A549 (cell line): ENCODE data around the gene NR2F1. TPM values are rescaled to one million over a fixed set of nuclear protein-coding genes. Genes with fewer than 3 reads are reported as not detected.
A peak's percentile ranks its signal among the peaks of the same experiment; 100 is the strongest.

Source experiments
- ATAC-seq, 2 experiments: fragments of 200-7000 bp in 1 of 2; fragments of >200 bp in 1 of 2; cut with Nextera tagmentation in 1 of 2; cut with Tn5 transposase in 1 of 2; 3 replicates each; pipeline versions ENCODE4 v1.8.0 to v1.9.1; 2018 to 2020; ENCODE audit warnings: mild to moderate bottlenecking in 1 of 2, moderate library complexity in 1 of 2
- CTCF ChIA-PET: fragments of 300-600 bp; sonication (Branson Sonifier 250); formaldehyde crosslinking; extraction: SDS; loops from one replicate; lab custom pipeline; 2021; ENCODE audit warnings: antibody characterized with exemption, inconsistent platforms; lab: Yijun Ruan, JAX
- POLR2A ChIA-PET: fragments of 350-600 bp; formaldehyde crosslinking; extraction: SDS; loops from one replicate; lab custom pipeline; 2021; ENCODE audit warnings: antibody characterized with exemption, inconsistent platforms; lab: Yijun Ruan, JAX
- DNase-seq, 2 experiments: peaks; one replicate each; pipeline versions ENCODE4 v3.0.0 to v3.0.0-alpha.2; 2011 to 2016; ENCODE audit warnings: low read depth in 1 of 2, low spot score in 1 of 2
- FAIRE-seq: peaks from 2 replicates; lab custom pipeline; 2011; peaks lifted over from hg19 to GRCh38; lab: Jason Lieb, UNC
- H3K27ac ChIP-seq, 2 experiments: fragments of >200 bp; sonication (Bioruptor Twin); formaldehyde crosslinking; 3 replicates each; pipeline ENCODE4 v1.5.1; 2016 to 2017
- H3K4me1 ChIP-seq: fragments of >200 bp; sonication (Bioruptor Twin); formaldehyde crosslinking; 3 replicates; pipeline ENCODE4 v1.6.1; 2016
- H3K4me2 ChIP-seq: fragments of >200 bp; sonication (Bioruptor Twin); formaldehyde crosslinking; 3 replicates; pipeline ENCODE4 v1.6.1; 2016
- H3K4me3 ChIP-seq: fragments of >200 bp; sonication (Bioruptor Twin); formaldehyde crosslinking; 3 replicates; pipeline ENCODE4 v1.5.1; 2016
- H3K9me3 ChIP-seq: fragments of >200 bp; sonication (Bioruptor Twin); formaldehyde crosslinking; 3 replicates; pipeline ENCODE4 v1.6.1; 2016
- CHD4 ChIP-seq: fragments of 200-600 bp; sonication (generic); IDR thresholded peaks from 2 replicates; pipeline ENCODE4 v1.6.1; 2016; ENCODE audit warnings: antibody characterized with exemption, mild to moderate bottlenecking, borderline replicate concordance
- ESRRA ChIP-seq: fragments of 150-350 bp; IDR thresholded peaks from 2 replicates; pipeline ENCODE4 v1.6.1; 2014; ENCODE audit warnings: mild to moderate bottlenecking, low read length, borderline replicate concordance
- FOSL2 ChIP-seq, 2 experiments: fragments of 450-650 bp in 1 of 2; fragments of >200 bp in 1 of 2; sonication (Bioruptor Twin) in 1 of 2; formaldehyde crosslinking; IDR thresholded peaks; 2 replicates each; pipeline versions ENCODE4 v1.5.0 to v1.6.1; 2016 to 2020; ENCODE audit warnings: mild to moderate bottlenecking in 1 of 2, moderate library complexity in 1 of 2
- HDAC2 ChIP-seq: fragments of 200-600 bp; sonication (generic); IDR thresholded peaks from 2 replicates; pipeline ENCODE4 v1.6.1; 2016
- HEYL ChIP-seq: fragments of 250-450 bp; sonication (Bioruptor Pico); IDR thresholded peaks from 2 replicates; pipeline ENCODE4 v1.8.0; 2021; ENCODE audit warnings: mild to moderate bottlenecking, moderate library complexity
- JUN ChIP-seq, 2 experiments: fragments of >200 bp; sonication (Bioruptor Twin); formaldehyde crosslinking; IDR thresholded peaks; 2 replicates in 1 of 2; 3 replicates in 1 of 2; pipeline ENCODE4 v1.6.1; 2016 to 2017
- MAFK ChIP-seq: fragments of 450-650 bp; IDR thresholded peaks from 2 replicates; pipeline ENCODE4 v1.6.1; 2014; ENCODE audit not compliant: partially characterized antibody
- MAZ ChIP-seq: fragments of 150-350 bp; IDR thresholded peaks from 2 replicates; pipeline ENCODE4 v1.6.1; 2014; ENCODE audit warnings: antibody characterized with exemption, low read depth, low read length, borderline replicate concordance
- MYC ChIP-seq: IDR thresholded peaks from 2 replicates; pipeline ENCODE4 v1.6.1; 2012; ENCODE audit warnings: mild to moderate bottlenecking, inconsistent platforms, low read length, improper control_type of control experiment, borderline replicate concordance
- NR3C1 ChIP-seq: fragments of >200 bp; sonication (Bioruptor Twin); formaldehyde crosslinking; IDR thresholded peaks from 3 replicates; pipeline ENCODE4 v1.6.1; 2017
- PHF8 ChIP-seq: fragments of 200-600 bp; sonication (generic); IDR thresholded peaks from 2 replicates; pipeline ENCODE4 v1.6.1; 2016; ENCODE audit warnings: low read depth, mild to moderate bottlenecking, antibody characterized with exemption, moderate library complexity, borderline replicate concordance
- POLR2A ChIP-seq: IDR thresholded peaks from 2 replicates; pipeline ENCODE4 v1.6.1; 2012; ENCODE audit warnings: mild to moderate bottlenecking, low read length
- RAD21 ChIP-seq, 2 experiments: fragments of >200 bp in 1 of 2; sonication (Bioruptor Twin) in 1 of 2; formaldehyde crosslinking in 1 of 2; IDR thresholded peaks in 1 of 2; conservative IDR thresholded peaks in 1 of 2; 2 replicates in 1 of 2; 3 replicates in 1 of 2; pipeline ENCODE4 v1.6.1; 2012 to 2018; ENCODE audit warnings: inconsistent platforms in 1 of 2
- RCOR1 ChIP-seq: fragments of 150-350 bp; IDR thresholded peaks from 2 replicates; pipeline ENCODE4 v1.6.1; 2014; ENCODE audit warnings: antibody characterized with exemption, low read length, low read depth
- RFX5 ChIP-seq: fragments of 450-650 bp; IDR thresholded peaks from 2 replicates; pipeline ENCODE4 v1.7.1; 2014; ENCODE audit warnings: antibody characterized with exemption, mild to moderate bottlenecking, moderate library complexity
- RNF2 ChIP-seq: fragments of 200-600 bp; sonication (generic); IDR thresholded peaks from 2 replicates; pipeline ENCODE4 v1.6.1; 2016; ENCODE audit warnings: low read depth, mild to moderate bottlenecking, antibody characterized with exemption, moderate library complexity, borderline replicate concordance
- SMC3 ChIP-seq: fragments of >200 bp; sonication (Bioruptor Twin); formaldehyde crosslinking; IDR thresholded peaks from 3 replicates; pipeline ENCODE4 v1.6.1; 2018; ENCODE audit warnings: inconsistent platforms
- WGBS: methylation state at CpG from one replicate; pipeline ENCODE4 v1.1.6; 2017; ENCODE audit errors: missing lambda C conversion rate; 5-methylcytosine and 5-hydroxymethylcytosine counted together
- polyA plus RNA-seq, 4 experiments: library from polyadenylated mRNA; depleted of rRNA in 3 of 4; stranded (reverse); fragments of >200 nt; fragmentation: RNase III in 1 of 4; extraction: RNeasy Plus Mini Kit Qiagen cat#74134 plus additional on column Dnase treatment in 1 of 4; gene quantifications; 2 replicates in 3 of 4; 3 replicates in 1 of 4; pipeline ENCODE4 v1.2.3, GENCODE V29; 2011 to 2017
- TF ChIP-seq, protein P1 (sequence below): IDR thresholded peaks from 2 replicates; pipeline ENCODE4 v1.6.1; 2012; ENCODE audit warnings: low read depth, borderline replicate concordance
- TF ChIP-seq, protein P2 (sequence below): fragments of 250-450 bp; sonication (Bioruptor Pico); IDR thresholded peaks from 2 replicates; pipeline ENCODE4 v1.5.0; 2021; ENCODE audit warnings: mild to moderate bottlenecking, moderate library complexity, borderline replicate concordance
- TF ChIP-seq, protein P3 (sequence below): fragments of >200 bp; sonication (Bioruptor Twin); formaldehyde crosslinking; IDR thresholded peaks from 3 replicates; pipeline ENCODE4 v1.5.1; 2016
- TF ChIP-seq, protein P4 (sequence below): IDR thresholded peaks from 2 replicates; pipeline ENCODE4 v1.6.1; 2012

NR2F1 gene
- polyA plus RNA-seq, 2 of the 4 experiments (the other 2 are of a cell fraction), result 5.0 to 5.2 TPM

DNA sequence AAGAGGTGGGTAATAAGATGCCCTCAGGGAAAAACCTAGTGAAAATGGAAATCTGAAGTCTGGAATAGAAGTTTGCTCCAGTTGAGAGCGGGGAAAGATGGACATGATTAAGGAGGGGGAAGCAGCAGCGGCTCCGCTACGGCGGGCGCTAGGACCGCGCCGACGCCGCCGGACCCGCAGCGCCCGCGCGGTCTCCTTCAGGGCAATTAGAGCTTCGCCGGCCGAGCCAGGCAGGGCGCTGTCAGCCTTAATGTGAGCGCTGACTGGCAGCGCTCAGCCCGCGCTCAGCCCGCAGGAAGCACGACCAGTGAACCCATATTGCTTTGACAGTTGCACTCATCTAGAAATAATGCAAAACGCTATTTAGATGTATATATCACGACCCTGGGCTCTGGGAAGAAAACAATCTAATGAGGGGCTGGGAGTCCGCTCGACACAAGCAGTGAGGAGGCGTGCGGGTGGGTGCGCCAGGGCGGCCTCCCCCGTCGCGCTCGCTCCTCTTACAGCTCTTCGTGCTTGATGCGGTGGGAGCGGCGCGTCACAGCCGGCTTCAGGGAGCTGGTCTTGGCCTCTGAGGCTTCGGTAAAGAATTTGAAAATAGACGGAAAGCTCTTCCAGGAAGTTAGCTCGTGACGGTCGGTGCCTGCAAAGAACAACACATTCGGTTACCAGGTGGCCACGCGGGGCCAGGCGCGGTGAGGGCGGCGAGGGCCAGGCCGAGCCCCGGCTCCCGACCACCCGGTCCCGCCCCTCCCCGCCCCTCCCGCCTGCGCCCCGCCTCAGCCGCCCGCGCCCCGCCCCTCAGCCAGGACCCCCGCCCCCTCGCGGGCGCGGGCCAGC is 37.7 kb downstream of the NR2F1 start:
- CTCF ChIA-PET, result interaction anchor here (0.6 to 2.5 kb wide), 8 partner anchors 8 to 181 kb away, joined by 3 to 11 read pairs (median 4); partner anchors contain the start of gene NR2F1-AS1
- peak; percentile 47 to 80 for DNase-seq
- POLR2A ChIA-PET, result interaction anchor here (1.0 kb wide), 1 partner anchor 36 kb away, joined by 6 read pairs; no protein-coding TSS in a partner anchor
- peak; percentile 44; the same call in 2 of the 3 replicates for TF ChIP-seq SMC3
- peak; percentile 26; the same call in 1 of the 2 replicates for TF ChIP-seq POLR2A
- TF ChIP-seq RNF2, result peak; percentile 46; the same call in 1 of the 2 replicates
- TF ChIP-seq, protein P1, sequence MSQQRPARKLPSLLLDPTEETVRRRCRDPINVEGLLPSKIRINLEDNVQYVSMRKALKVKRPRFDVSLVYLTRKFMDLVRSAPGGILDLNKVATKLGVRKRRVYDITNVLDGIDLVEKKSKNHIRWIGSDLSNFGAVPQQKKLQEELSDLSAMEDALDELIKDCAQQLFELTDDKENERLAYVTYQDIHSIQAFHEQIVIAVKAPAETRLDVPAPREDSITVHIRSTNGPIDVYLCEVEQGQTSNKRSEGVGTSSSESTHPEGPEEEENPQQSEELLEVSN, result peak; percentile 64
- TF ChIP-seq, protein P2, sequence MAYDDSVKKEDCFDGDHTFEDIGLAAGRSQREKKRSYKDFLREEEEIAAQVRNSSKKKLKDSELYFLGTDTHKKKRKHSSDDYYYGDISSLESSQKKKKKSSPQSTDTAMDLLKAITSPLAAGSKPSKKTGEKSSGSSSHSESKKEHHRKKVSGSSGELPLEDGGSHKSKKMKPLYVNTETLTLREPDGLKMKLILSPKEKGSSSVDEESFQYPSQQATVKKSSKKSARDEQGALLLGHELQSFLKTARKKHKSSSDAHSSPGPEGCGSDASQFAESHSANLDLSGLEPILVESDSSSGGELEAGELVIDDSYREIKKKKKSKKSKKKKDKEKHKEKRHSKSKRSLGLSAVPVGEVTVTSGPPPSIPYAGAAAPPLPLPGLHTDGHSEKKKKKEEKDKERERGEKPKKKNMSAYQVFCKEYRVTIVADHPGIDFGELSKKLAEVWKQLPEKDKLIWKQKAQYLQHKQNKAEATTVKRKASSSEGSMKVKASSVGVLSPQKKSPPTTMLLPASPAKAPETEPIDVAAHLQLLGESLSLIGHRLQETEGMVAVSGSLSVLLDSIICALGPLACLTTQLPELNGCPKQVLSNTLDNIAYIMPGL (CRISPR knock-in tag), result no peak
- TF ChIP-seq, protein P3, sequence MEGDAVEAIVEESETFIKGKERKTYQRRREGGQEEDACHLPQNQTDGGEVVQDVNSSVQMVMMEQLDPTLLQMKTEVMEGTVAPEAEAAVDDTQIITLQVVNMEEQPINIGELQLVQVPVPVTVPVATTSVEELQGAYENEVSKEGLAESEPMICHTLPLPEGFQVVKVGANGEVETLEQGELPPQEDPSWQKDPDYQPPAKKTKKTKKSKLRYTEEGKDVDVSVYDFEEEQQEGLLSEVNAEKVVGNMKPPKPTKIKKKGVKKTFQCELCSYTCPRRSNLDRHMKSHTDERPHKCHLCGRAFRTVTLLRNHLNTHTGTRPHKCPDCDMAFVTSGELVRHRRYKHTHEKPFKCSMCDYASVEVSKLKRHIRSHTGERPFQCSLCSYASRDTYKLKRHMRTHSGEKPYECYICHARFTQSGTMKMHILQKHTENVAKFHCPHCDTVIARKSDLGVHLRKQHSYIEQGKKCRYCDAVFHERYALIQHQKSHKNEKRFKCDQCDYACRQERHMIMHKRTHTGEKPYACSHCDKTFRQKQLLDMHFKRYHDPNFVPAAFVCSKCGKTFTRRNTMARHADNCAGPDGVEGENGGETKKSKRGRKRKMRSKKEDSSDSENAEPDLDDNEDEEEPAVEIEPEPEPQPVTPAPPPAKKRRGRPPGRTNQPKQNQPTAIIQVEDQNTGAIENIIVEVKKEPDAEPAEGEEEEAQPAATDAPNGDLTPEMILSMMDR, result peak; percentile 30; the same call in 1 of the 3 replicates
- TF ChIP-seq RCOR1, result no peak
- TF ChIP-seq RAD21 (conservative IDR thresholded peaks at IDR 0.05 in 1 of 2, IDR thresholded peaks at IDR 0.05 in 1 of 2), result peak in 1 of 2 experiments; percentile 42; a peak in 2 of 5 replicates
- TF ChIP-seq, protein P4, sequence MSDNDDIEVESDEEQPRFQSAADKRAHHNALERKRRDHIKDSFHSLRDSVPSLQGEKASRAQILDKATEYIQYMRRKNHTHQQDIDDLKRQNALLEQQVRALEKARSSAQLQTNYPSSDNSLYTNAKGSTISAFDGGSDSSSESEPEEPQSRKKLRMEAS, result peak; percentile 63
- no peak for TF ChIP-seq ESRRA
- TF ChIP-seq MYC, result 0 out of 2 replicates have a peak, but pooled peaks have one; percentile 35
- TF ChIP-seq PHF8, result peak; percentile 53; the same call in 1 of the 2 replicates
- TF ChIP-seq, all 56 proteins: peak for 9
- ATAC-seq (peak; percentile 87 to 92), FAIRE-seq (no peak)
- peaks cover 15% of the 10 kb centered on the region for H3K4me1 ChIP-seq
- H3K4me2 ChIP-seq, result peak overlapping the region; percentile 91
- H3K4me3 ChIP-seq, result peak overlapping the region; percentile 87
- no peaks in the 10 kb centered on the region for H3K9me3 ChIP-seq
- WGBS, result 3% methylated on average over 45 of the region's 75 CpGs
- H3K27ac ChIP-seq, result peak overlapping the region; percentile 78 to 94

DNA sequence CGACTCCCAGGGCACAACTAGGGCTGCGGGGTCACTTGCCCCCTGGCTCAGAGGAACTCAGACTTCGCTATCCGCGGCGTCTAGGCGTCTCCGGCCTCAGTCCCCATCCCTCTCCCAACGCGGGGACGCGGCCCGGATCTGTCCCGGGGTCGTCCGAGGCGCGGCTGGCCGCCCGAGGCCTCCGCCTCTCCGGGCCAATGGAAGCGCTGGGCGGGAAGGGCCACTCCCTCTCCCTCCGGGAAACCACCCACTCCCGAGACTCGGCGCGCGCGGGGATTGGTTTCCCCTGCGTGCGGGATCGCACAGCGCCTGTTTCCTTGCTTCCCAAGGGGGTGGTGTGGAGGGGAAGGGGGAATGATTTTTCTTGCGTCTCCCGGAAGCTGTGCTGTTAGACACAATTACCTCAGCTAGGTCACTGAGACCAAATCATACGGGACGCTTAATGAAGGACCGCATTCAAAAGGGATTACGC is 38.3 kb downstream of the NR2F1 start:
- Histone ChIP-seq H3K4me2 (peak overlapping the region; percentile 91), H3K4me3 (peak overlapping the region; percentile 87), H3K27ac (peak overlapping the region; percentile 78 to 94), H3K9me3 (no peaks in the 10 kb centered on the region), H3K4me1 (peaks cover 15% of the 10 kb centered on the region)
- TF ChIP-seq HEYL, result no peak
- TF ChIP-seq RFX5, result 0 out of 2 replicates have a peak, but pooled peaks have one; percentile 28
- TF ChIP-seq PHF8, result peak; percentile 33
- TF ChIP-seq, protein P1, result peak; percentile 64; the same call in 1 of the 2 replicates
- TF ChIP-seq, protein P4, result peak; percentile 36; the same call in 1 of the 2 replicates
- TF ChIP-seq CHD4, result no peak
- TF ChIP-seq FOSL2 (IDR thresholded peaks at IDR 0.05), result no peak
- TF ChIP-seq FOSL2 (CRISPR knock-in tag; IDR thresholded peaks at IDR 0.05), result no peak
- no peak for TF ChIP-seq NR3C1
- no peak for TF ChIP-seq MAFK
- no peak for TF ChIP-seq MAZ
- no peak; the same call in 1 of the 2 replicates for TF ChIP-seq POLR2A
- TF ChIP-seq HDAC2, result 0 out of 2 replicates have a peak, but pooled peaks have one; percentile 35
- TF ChIP-seq JUN (IDR thresholded peaks at IDR 0.05), result peak in 1 of 2 experiments; percentile 35; a peak in 1 of 5 replicates
- 4% methylated on average over 6 of the region's 41 CpGs for WGBS
- ChIA-PET CTCF (interaction anchor here (0.9 to 2.4 kb wide), 5 partner anchors 13 to 180 kb away, joined by 3 to 11 read pairs (median 5); partner anchors contain the start of gene NR2F1-AS1), POLR2A (interaction anchor here (1.0 kb wide), 1 partner anchor 36 kb away, joined by 6 read pairs; no protein-coding TSS in a partner anchor)
- ATAC-seq, result peak; percentile 92 to 93
- DNase-seq, result peak; percentile 64 to 89
- no peak for FAIRE-seq
